ENCODE results near the gene MRTFA. TPM values are rescaled to one million over a fixed set of nuclear protein-coding genes. Genes with fewer than 3 reads are reported as not detected.

The MRTFA gene
- total RNA-seq, 1 experiment from 2014 or later: 52.7 TPM

GRCh38 chr22:40408718-40409612, 227.6 kb downstream of the MRTFA start:
- Mint-ChIP-seq H3K27me3 (ENCODE audit: insufficient read depth, unreplicated experiment) (no peaks in the 10 kb centered on the region), H3K27ac (ENCODE audit: low read depth, unreplicated experiment) (no peak overlapping the region), H3K36me3 (ENCODE audit: insufficient read depth, unreplicated experiment) (peaks cover 78% of the 10 kb centered on the region), H3K4me1 (ENCODE audit: insufficient read depth, unreplicated experiment) (peaks cover 7% of the 10 kb centered on the region), H3K9me3 (ENCODE audit: unreplicated experiment) (no peaks in the 10 kb centered on the region), H3K4me3 (ENCODE audit: unreplicated experiment) (no peak overlapping the region)
- intact Hi-C loops (cut with micrococcal nuclease): no loop called here
- POLR2A ChIA-PET: interaction anchor here (0.6 kb wide), 1 partner anchor 621 kb away, joined by 3 read pairs; no protein-coding TSS in a partner anchor
- TF ChIP-seq, protein P1, sequence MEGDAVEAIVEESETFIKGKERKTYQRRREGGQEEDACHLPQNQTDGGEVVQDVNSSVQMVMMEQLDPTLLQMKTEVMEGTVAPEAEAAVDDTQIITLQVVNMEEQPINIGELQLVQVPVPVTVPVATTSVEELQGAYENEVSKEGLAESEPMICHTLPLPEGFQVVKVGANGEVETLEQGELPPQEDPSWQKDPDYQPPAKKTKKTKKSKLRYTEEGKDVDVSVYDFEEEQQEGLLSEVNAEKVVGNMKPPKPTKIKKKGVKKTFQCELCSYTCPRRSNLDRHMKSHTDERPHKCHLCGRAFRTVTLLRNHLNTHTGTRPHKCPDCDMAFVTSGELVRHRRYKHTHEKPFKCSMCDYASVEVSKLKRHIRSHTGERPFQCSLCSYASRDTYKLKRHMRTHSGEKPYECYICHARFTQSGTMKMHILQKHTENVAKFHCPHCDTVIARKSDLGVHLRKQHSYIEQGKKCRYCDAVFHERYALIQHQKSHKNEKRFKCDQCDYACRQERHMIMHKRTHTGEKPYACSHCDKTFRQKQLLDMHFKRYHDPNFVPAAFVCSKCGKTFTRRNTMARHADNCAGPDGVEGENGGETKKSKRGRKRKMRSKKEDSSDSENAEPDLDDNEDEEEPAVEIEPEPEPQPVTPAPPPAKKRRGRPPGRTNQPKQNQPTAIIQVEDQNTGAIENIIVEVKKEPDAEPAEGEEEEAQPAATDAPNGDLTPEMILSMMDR (IDR thresholded peaks at IDR 0.05; ENCODE audit: unreplicated experiment): no peak
- DNase-seq (ENCODE audit: unreplicated experiment): no peak
- BruUV-seq (replicated peaks): no TSS peak
- CTCF ChIA-PET: interaction anchor here (0.5 to 0.6 kb wide), 2 partner anchors 237 to 866 kb away, joined by 3 to 4 read pairs; no protein-coding TSS in a partner anchor

DNA sequence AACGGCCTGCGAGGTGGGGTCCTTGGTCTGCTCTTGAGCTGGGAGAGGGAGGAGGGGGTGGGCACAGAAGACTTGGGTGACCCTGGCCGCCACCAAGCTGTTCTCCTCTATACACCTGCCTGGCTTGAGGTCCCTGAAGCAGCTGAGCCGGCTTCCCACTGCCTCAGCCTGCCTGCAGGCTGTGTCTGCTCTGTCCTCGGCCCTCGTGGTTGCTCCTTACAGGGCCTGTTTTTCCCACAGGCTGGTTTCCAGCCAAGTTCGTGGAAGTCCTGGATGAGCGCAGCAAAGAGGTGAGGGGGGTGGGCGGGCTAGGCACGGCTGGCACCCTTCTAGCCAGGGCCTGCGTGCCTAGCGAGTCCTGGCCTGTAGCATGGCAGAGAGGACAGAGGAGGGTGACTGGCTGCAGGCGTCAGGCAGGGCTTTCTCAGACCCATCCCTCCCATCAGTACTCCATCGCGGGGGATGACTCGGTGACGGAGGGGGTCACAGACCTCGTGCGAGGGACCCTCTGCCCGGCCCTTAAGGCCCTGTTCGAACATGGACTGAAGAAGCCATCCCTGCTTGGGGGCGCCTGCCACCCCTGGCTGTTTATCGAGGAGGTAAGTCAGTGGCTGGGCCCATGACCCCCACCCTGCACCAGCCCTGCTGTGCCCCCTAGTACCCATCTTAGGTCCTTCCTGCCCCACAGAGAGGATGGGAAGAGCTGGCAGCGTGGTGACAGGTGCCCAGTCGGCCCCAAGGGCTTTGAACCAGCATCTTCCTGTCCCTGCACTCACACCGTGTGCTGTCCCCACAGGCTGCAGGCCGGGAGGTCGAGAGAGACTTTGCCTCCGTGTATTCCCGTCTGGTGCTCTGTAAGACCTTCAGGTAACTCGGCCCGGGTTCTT, 228.4 kb downstream of the MRTFA start:
- no peaks in the 10 kb centered on the region for H3K9me3 Mint-ChIP-seq (ENCODE audit: unreplicated experiment)
- no TSS peak for BruUV-seq (replicated peaks)
- DNase-seq (ENCODE audit: unreplicated experiment): no peak
- no peaks in the 10 kb centered on the region for H3K27me3 Mint-ChIP-seq (ENCODE audit: insufficient read depth, unreplicated experiment)
- TF ChIP-seq, protein P1 (IDR thresholded peaks at IDR 0.05; ENCODE audit: unreplicated experiment): no peak
- intact Hi-C loops (cut with micrococcal nuclease): no loop called here
- H3K4me1 Mint-ChIP-seq (ENCODE audit: insufficient read depth, unreplicated experiment): peaks cover 7% of the 10 kb centered on the region
- H3K27ac Mint-ChIP-seq (ENCODE audit: low read depth, unreplicated experiment): no peak overlapping the region
- no peak overlapping the region for H3K4me3 Mint-ChIP-seq (ENCODE audit: unreplicated experiment)
- H3K36me3 Mint-ChIP-seq (ENCODE audit: insufficient read depth, unreplicated experiment): peaks cover 75% of the 10 kb centered on the region
- ChIA-PET CTCF (interaction anchor here (0.5 to 0.7 kb wide), 4 partner anchors 52 to 352 kb away, joined by 3 read pairs; no protein-coding TSS in a partner anchor), POLR2A (no interaction called here)

DNA sequence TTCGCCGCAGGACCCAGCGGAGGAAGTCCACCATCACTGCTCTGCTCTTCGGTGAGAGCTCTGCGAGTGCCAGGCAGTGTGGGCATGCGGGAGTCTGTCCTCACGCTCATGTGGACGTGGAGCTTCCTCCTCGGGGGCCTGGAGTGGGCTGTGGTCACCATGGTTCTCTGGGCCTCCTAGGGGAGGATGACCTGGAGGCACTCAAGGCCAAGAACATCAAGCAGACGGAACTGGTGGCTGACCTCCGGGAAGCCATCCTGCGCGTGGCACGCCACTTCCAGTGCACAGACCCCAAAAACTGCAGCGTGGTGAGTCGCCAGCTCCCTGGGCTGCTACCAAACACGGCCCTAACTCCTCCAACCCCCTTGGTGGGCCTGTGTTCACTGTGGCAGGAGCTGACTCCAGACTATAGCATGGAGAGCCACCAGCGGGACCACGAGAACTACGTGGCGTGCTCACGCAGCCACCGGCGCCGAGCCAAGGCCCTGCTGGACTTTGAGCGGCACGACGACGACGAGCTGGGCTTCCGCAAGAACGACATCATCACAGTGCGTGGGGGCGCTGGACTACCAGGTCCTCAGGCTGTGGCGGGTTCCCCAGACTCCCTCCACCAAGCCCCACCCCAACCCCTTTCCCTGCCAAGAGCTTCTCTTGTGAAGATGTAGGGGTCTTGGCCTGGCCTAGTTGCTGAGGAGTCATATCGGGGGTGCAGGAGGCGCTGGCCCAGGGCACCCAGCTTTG, 229.3 kb downstream of the MRTFA start:
- Mint-ChIP-seq H3K9me3 (ENCODE audit: unreplicated experiment) (no peaks in the 10 kb centered on the region), H3K27me3 (ENCODE audit: insufficient read depth, unreplicated experiment) (no peaks in the 10 kb centered on the region), H3K4me3 (ENCODE audit: unreplicated experiment) (no peak overlapping the region), H3K36me3 (ENCODE audit: insufficient read depth, unreplicated experiment) (peaks cover 70% of the 10 kb centered on the region), H3K4me1 (ENCODE audit: insufficient read depth, unreplicated experiment) (peaks cover 7% of the 10 kb centered on the region), H3K27ac (ENCODE audit: low read depth, unreplicated experiment) (no peak overlapping the region)
- ChIA-PET POLR2A (interaction anchor here (1.1 kb wide), 1 partner anchor 13 kb away, joined by 4 read pairs; no protein-coding TSS in a partner anchor), CTCF (interaction anchor here (0.5 to 0.6 kb wide), 2 partner anchors 51 to 353 kb away, joined by 3 read pairs; no protein-coding TSS in a partner anchor)
- no peak for DNase-seq (ENCODE audit: unreplicated experiment)
- TF ChIP-seq, protein P1 (IDR thresholded peaks at IDR 0.05; ENCODE audit: unreplicated experiment): no peak
- BruUV-seq (replicated peaks): no TSS peak
- intact Hi-C loops (cut with micrococcal nuclease): no loop called here
